ENCODE data around the gene CEP350. TPM values are rescaled to one million over a fixed set of nuclear protein-coding genes. Genes with fewer than 3 reads are reported as not detected.
"Not testable (repeated sequence)": the region's sequence is repeated elsewhere in the genome, so short reads cannot be mapped to it uniquely, and the experiment has no call there.

CEP350 gene
- total RNA-seq, 1 donor from 2014 or later, result 44.6 TPM

- Mint-ChIP-seq H3K4me1 (ENCODE audit: low read depth) (peaks cover 9% of the 10 kb centered on the region), H3K27me3 (ENCODE audit: insufficient read depth) (no peaks in the 10 kb centered on the region), H3K4me3 (no peak overlapping the region), H3K27ac (no peak overlapping the region), H3K36me3 (ENCODE audit: low read depth) (peaks cover 30% of the 10 kb centered on the region), H3K9me3 (no peaks in the 10 kb centered on the region)
- DNase-seq (ENCODE audit: low spot score), result no peak
- intact Hi-C loops (cut with micrococcal nuclease), result no loop called here
Measured at GRCh38 chr1:180101411-180101810, 146.8 kb downstream of the CEP350 start.

- Mint-ChIP-seq H3K9me3 (no peaks in the 10 kb centered on the region), H3K4me3 (no peak overlapping the region), H3K27me3 (ENCODE audit: insufficient read depth) (no peaks in the 10 kb centered on the region), H3K27ac (no peak overlapping the region), H3K4me1 (ENCODE audit: low read depth) (peaks cover 9% of the 10 kb centered on the region), H3K36me3 (ENCODE audit: low read depth) (peaks cover 34% of the 10 kb centered on the region)
- no peak for DNase-seq (ENCODE audit: low spot score)
- intact Hi-C loops (cut with micrococcal nuclease), result no loop called here
Measured at GRCh38 chr1:180103819-180104218, 149.2 kb downstream of the CEP350 start.

- Mint-ChIP-seq H3K36me3 (ENCODE audit: low read depth) (peaks cover 32% of the 10 kb centered on the region), H3K9me3 (no peaks in the 10 kb centered on the region), H3K27ac (no peak overlapping the region), H3K27me3 (ENCODE audit: insufficient read depth) (no peaks in the 10 kb centered on the region), H3K4me1 (ENCODE audit: low read depth) (no peaks in the 10 kb centered on the region), H3K4me3 (no peak overlapping the region)
- DNase-seq (ENCODE audit: low spot score), result no peak
- intact Hi-C loops (cut with micrococcal nuclease), result no loop called here
Measured at GRCh38 chr1:180112091-180112490, 157.5 kb downstream of the CEP350 start.

GRCh38 chr1:180112984-180113647, 158.5 kb downstream of the CEP350 start:
- intact Hi-C loops (cut with micrococcal nuclease), result no loop called here
- H3K4me1 Mint-ChIP-seq (ENCODE audit: low read depth), result no peaks in the 10 kb centered on the region
- no peak overlapping the region for H3K4me3 Mint-ChIP-seq
- H3K9me3 Mint-ChIP-seq, result no peaks in the 10 kb centered on the region
- no peak for DNase-seq (ENCODE audit: low spot score)
- no peaks in the 10 kb centered on the region for H3K27me3 Mint-ChIP-seq (ENCODE audit: insufficient read depth)
- H3K27ac Mint-ChIP-seq, result no peak overlapping the region
- H3K36me3 Mint-ChIP-seq (ENCODE audit: low read depth), result peaks cover 30% of the 10 kb centered on the region

GRCh38 chr1:180114396-180114945, 159.9 kb downstream of the CEP350 start:
- intact Hi-C loops (cut with micrococcal nuclease), result no loop called here
- DNase-seq (ENCODE audit: low spot score), result no peak
- H3K27ac Mint-ChIP-seq, result no peak overlapping the region
- no peaks in the 10 kb centered on the region for H3K27me3 Mint-ChIP-seq (ENCODE audit: insufficient read depth)
- no peak overlapping the region for H3K4me3 Mint-ChIP-seq
- peaks cover 30% of the 10 kb centered on the region for H3K36me3 Mint-ChIP-seq (ENCODE audit: low read depth)
- no peaks in the 10 kb centered on the region for H3K9me3 Mint-ChIP-seq
- H3K4me1 Mint-ChIP-seq (ENCODE audit: low read depth), result no peaks in the 10 kb centered on the region

- no peak overlapping the region for H3K27ac Mint-ChIP-seq
- H3K4me1 Mint-ChIP-seq (ENCODE audit: low read depth), result no peaks in the 10 kb centered on the region
- H3K9me3 Mint-ChIP-seq, result no peaks in the 10 kb centered on the region
- no peaks in the 10 kb centered on the region for H3K27me3 Mint-ChIP-seq (ENCODE audit: insufficient read depth)
- DNase-seq (ENCODE audit: low spot score), result no peak
- peaks cover 15% of the 10 kb centered on the region for H3K36me3 Mint-ChIP-seq (ENCODE audit: low read depth)
- intact Hi-C loops (cut with micrococcal nuclease), result no loop called here
- H3K4me3 Mint-ChIP-seq, result no peak overlapping the region
Measured at GRCh38 chr1:180116964-180117763, 162.6 kb downstream of the CEP350 start.

- Mint-ChIP-seq H3K4me3 (no peak overlapping the region), H3K4me1 (ENCODE audit: low read depth) (no peaks in the 10 kb centered on the region), H3K36me3 (ENCODE audit: low read depth) (peaks cover 10% of the 10 kb centered on the region), H3K27ac (no peak overlapping the region), H3K9me3 (no peaks in the 10 kb centered on the region), H3K27me3 (ENCODE audit: insufficient read depth) (no peaks in the 10 kb centered on the region)
- intact Hi-C loops (cut with micrococcal nuclease), result no loop called here
- no peak for DNase-seq (ENCODE audit: low spot score)
Measured at GRCh38 chr1:180117764-180118116, 163.1 kb downstream of the CEP350 start.

- intact Hi-C loops (cut with micrococcal nuclease), result no loop called here
- no peak for DNase-seq (ENCODE audit: low spot score)
- H3K4me1 Mint-ChIP-seq (ENCODE audit: low read depth), result no peaks in the 10 kb centered on the region
- H3K9me3 Mint-ChIP-seq, result no peaks in the 10 kb centered on the region
- peaks cover 6% of the 10 kb centered on the region for H3K36me3 Mint-ChIP-seq (ENCODE audit: low read depth)
- H3K4me3 Mint-ChIP-seq, result no peak overlapping the region
- H3K27ac Mint-ChIP-seq, result no peak overlapping the region
- H3K27me3 Mint-ChIP-seq (ENCODE audit: insufficient read depth), result no peaks in the 10 kb centered on the region
Measured at GRCh38 chr1:180119837-180120236, 165.2 kb downstream of the CEP350 start.

GRCh38 chr1:180123463-180123936, 168.9 kb downstream of the CEP350 start:
- intact Hi-C loops (cut with micrococcal nuclease), result no loop called here
- Mint-ChIP-seq H3K27me3 (ENCODE audit: insufficient read depth) (no peaks in the 10 kb centered on the region), H3K4me1 (ENCODE audit: low read depth) (peaks cover 10% of the 10 kb centered on the region), H3K4me3 (no peak overlapping the region), H3K27ac (no peak overlapping the region), H3K36me3 (ENCODE audit: low read depth) (no peaks in the 10 kb centered on the region), H3K9me3 (no peaks in the 10 kb centered on the region)
- no peak for DNase-seq (ENCODE audit: low spot score)

- Mint-ChIP-seq H3K9me3 (no peaks in the 10 kb centered on the region), H3K4me3 (no peak overlapping the region)
- intact Hi-C loops (cut with micrococcal nuclease), result no loop called here
Measured at GRCh38 chr1:180130651-180131050, 176.0 kb downstream of the CEP350 start.

GRCh38 chr1:180131510-180131909, 176.9 kb downstream of the CEP350 start:
- Mint-ChIP-seq H3K36me3 (ENCODE audit: low read depth) (no peaks in the 10 kb centered on the region), H3K27ac (peak overlapping the region; percentile 3), H3K27me3 (ENCODE audit: insufficient read depth) (peaks cover 7% of the 10 kb centered on the region), H3K4me1 (ENCODE audit: low read depth) (peaks cover 14% of the 10 kb centered on the region), H3K9me3 (no peaks in the 10 kb centered on the region), H3K4me3 (no peak overlapping the region)
- intact Hi-C loops (cut with micrococcal nuclease), result no loop called here
- DNase-seq (ENCODE audit: low spot score), result no peak

More at GRCh38 chr1:180130651-180131050, 176.0 kb downstream of the CEP350 start:
- no peaks in the 10 kb centered on the region for H3K36me3 Mint-ChIP-seq (ENCODE audit: low read depth)
- H3K27ac Mint-ChIP-seq, result no peak overlapping the region
- H3K27me3 Mint-ChIP-seq (ENCODE audit: insufficient read depth), result peaks cover 5% of the 10 kb centered on the region
- no peak for DNase-seq (ENCODE audit: low spot score)
- peaks cover 18% of the 10 kb centered on the region for H3K4me1 Mint-ChIP-seq (ENCODE audit: low read depth)

- DNase-seq (ENCODE audit: low spot score), result no peak
- Mint-ChIP-seq H3K36me3 (ENCODE audit: low read depth) (no peaks in the 10 kb centered on the region), H3K27ac (no peak overlapping the region), H3K4me3 (no peak overlapping the region), H3K27me3 (ENCODE audit: insufficient read depth) (peaks cover 18% of the 10 kb centered on the region), H3K4me1 (ENCODE audit: low read depth) (peaks cover 8% of the 10 kb centered on the region), H3K9me3 (no peaks in the 10 kb centered on the region)
- intact Hi-C loops (cut with micrococcal nuclease), result no loop called here
Measured at GRCh38 chr1:180133193-180133592, 178.6 kb downstream of the CEP350 start.

- intact Hi-C loops (cut with micrococcal nuclease); H3K27ac Mint-ChIP-seq: not testable (repeated sequence)
Measured at GRCh38 chr1:180133688-180134087, 179.1 kb downstream of the CEP350 start.

More at GRCh38 chr1:180133688-180134087, 179.1 kb downstream of the CEP350 start:
- H3K9me3 Mint-ChIP-seq; H3K36me3 Mint-ChIP-seq (ENCODE audit: low read depth); H3K4me3 Mint-ChIP-seq; H3K4me1 Mint-ChIP-seq (ENCODE audit: low read depth); DNase-seq (ENCODE audit: low spot score): not testable (repeated sequence)
- H3K27me3 Mint-ChIP-seq (ENCODE audit: insufficient read depth), result peaks cover 18% of the 10 kb centered on the region

All from activated T-helper 1 cell treated with anti-CD3 and anti-CD28 coated beads, Interleukin-12 subunit alpha, Interleukin-12 subunit beta, Interleukin-2, Interleukin-4 antibody, amounts not matched to agents 30 ng/mL and 10 ng/mL and 1 ng/mL, durations not matched to agents 14 hours and 24 hours and 36 hours (primary cell).